ENCODE results near the gene NDUFB10.
A peak's percentile ranks its signal among the peaks of the same experiment; 100 is the strongest.

The NDUFB10 gene

GRCh38 chr16:1980030-1980769 is 20.9 kb downstream of the NDUFB10 start:
- no peak for TF ChIP-seq CTCF (conservative IDR thresholded peaks at IDR 0.05; ENCODE audit: control insufficient read depth, insufficient read depth, low read depth, low read length)
- H3K4me3 ChIP-seq (ENCODE audit: control insufficient read depth, low read depth, low read length) = no peak overlapping the region
- DNase-seq (ENCODE audit: low read depth) = no peak

- no peak overlapping the region for H3K4me3 ChIP-seq (ENCODE audit: control insufficient read depth, low read depth, low read length)
- no peak for DNase-seq (ENCODE audit: low read depth)
- no peak for TF ChIP-seq CTCF (conservative IDR thresholded peaks at IDR 0.05; ENCODE audit: control insufficient read depth, insufficient read depth, low read depth, low read length)
These were observed 21.4 kb downstream of the NDUFB10 start for GRCh38 chr16:1980770-1981087.

GRCh38 chr16:1981398-1981836 is 22.1 kb downstream of the NDUFB10 start, which contains the start of gene NOXO1:
TSS of gene NOXO1 (minus strand) at chr16:1981469. CDS start at chr16:1981179, 290 bp downstream.
- H3K4me3 ChIP-seq (ENCODE audit: control insufficient read depth, low read depth, low read length) = no peak within 1 kb of the TSS
- no peak for TF ChIP-seq CTCF (conservative IDR thresholded peaks at IDR 0.05; ENCODE audit: control insufficient read depth, insufficient read depth, low read depth, low read length)
- no peak for DNase-seq (ENCODE audit: low read depth)

GRCh38 chr16:1982013-1982433 is 22.7 kb downstream of the NDUFB10 start:
- TF ChIP-seq CTCF (conservative IDR thresholded peaks at IDR 0.05; ENCODE audit: control insufficient read depth, insufficient read depth, low read depth, low read length) = no peak
- H3K4me3 ChIP-seq (ENCODE audit: control insufficient read depth, low read depth, low read length) = no peak overlapping the region
- DNase-seq (ENCODE audit: low read depth) = no peak

GRCh38 chr16:1982991-1983543 is 23.7 kb downstream of the NDUFB10 start:
- no peak for TF ChIP-seq CTCF (conservative IDR thresholded peaks at IDR 0.05; ENCODE audit: control insufficient read depth, insufficient read depth, low read depth, low read length)
- no peak for DNase-seq (ENCODE audit: low read depth)
- H3K4me3 ChIP-seq (ENCODE audit: control insufficient read depth, low read depth, low read length) = no peak overlapping the region

DNA sequence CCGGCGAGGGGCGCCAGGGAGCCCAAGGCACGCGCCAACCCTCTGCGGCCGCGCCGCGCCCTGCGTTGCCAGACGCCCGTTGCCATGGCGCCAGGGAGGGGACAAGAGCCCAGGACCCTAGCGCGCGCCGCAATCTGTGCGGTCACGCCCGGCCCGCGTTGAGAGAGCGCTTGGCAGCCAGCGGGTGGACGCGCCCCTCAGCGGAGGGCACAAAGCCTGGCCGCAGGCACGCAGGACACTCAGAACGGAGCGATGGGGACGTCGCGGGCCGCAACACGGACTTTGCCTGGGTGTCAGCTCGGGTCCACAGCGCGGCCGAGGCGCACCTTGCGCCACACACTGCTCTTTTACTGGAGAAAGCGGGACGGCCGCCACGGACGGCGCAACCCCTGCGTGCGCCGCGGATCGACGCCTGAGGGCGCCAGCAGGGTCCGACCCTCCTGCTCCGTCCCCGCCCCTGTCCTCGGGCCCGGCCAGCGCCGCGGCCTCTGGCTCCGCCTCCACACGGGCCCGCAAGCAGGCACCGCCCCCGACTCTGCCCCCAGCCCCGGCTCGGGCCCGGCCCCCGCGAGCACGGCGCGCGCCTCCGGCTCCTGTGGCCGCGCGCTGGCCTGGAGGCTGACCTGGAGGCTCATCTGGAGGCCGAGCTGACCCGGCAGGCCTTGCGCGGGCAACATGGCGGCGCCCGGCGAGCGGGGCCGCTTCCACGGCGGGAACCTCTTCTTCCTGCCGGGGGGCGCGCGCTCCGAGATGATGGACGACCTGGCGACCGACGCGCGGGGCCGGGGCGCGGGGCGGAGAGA is 24.4 kb downstream of the NDUFB10 start, which contains the start of gene GFER:
GFER (plus strand) TSS at position 650 of the 803 bp plus-strand sequence; CDS start at position 676, 26 bp downstream.
- peak within 1 kb of the TSS; percentile 70 for H3K4me3 ChIP-seq (ENCODE audit: control insufficient read depth, low read depth, low read length)
- TF ChIP-seq CTCF (conservative IDR thresholded peaks at IDR 0.05; ENCODE audit: control insufficient read depth, insufficient read depth, low read depth, low read length) = peak; percentile 22
- peak; percentile 89 for DNase-seq (ENCODE audit: low read depth)

All from fibroblast of mammary gland (primary cell).